ENCODE measurements around the gene MAD2L2.

MAD2L2 gene

DNA sequence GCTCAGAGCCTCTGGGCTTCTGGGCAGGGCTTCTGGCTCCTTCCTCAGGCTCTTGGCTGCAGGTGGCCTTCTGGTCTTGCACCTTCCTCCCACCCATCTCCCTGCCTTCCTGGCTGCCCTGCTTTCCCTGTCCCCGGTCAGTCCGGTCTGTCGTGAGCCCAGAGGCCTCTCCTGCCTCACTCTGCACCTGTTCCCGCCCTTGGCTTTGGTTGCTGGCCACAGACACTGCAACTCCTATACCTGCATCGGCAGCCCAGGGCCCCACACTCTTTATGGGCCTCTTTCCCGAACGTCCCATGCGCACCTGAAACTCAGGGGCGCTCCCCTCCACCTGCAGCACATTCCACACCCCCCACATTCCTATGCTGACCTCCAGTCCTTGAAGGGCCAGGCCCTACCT, 34.6 kb downstream of the MAD2L2 start:
- Histone ChIP-seq H4K20me1 (ENCODE audit: insufficient read depth, low read length) (no peaks in the 10 kb centered on the region), H3K27ac (ENCODE audit: low read length) (no peak overlapping the region), H2AFZ (ENCODE audit: low read length) (no peak overlapping the region), H3K4me1 (ENCODE audit: low read length) (peaks cover 14% of the 10 kb centered on the region), H3K9me3 (replicated peaks; ENCODE audit: insufficient read depth, low read length) (no peaks in the 10 kb centered on the region), H3K36me3 (replicated peaks; ENCODE audit: insufficient read depth, low read length) (no peaks in the 10 kb centered on the region), H3K27me3 (replicated peaks; ENCODE audit: insufficient read depth, low read length) (peaks cover 16% of the 10 kb centered on the region), H3K79me2 (ENCODE audit: low read length) (no peaks in the 10 kb centered on the region), H3K9me2 (replicated peaks; ENCODE audit: insufficient read depth, low read length) (no peaks in the 10 kb centered on the region), H3K4me2 (ENCODE audit: low read depth, low read length) (no peak overlapping the region), H3K4me3 (ENCODE audit: low read length) (no peak overlapping the region), H3K9ac (ENCODE audit: low read length) (no peak overlapping the region), H3F3A (ENCODE audit: insufficient read depth, low read length) (no peaks in the 10 kb centered on the region; the same call in 1 of the 2 replicates)
- DNase-seq: no peak
- TF ChIP-seq CTCF (IDR thresholded peaks at IDR 0.05; ENCODE audit: low read length): no peak
- TF ChIP-seq EZH2phosphoT487 (IDR thresholded peaks at IDR 0.05; ENCODE audit: low read length): no peak
- no peak for TF ChIP-seq EZH2 (optimal IDR thresholded peaks at IDR 0.05; ENCODE audit: low read depth, low read length)

- H3K4me3 ChIP-seq (ENCODE audit: low read length): no peak overlapping the region
- H3K4me2 ChIP-seq (ENCODE audit: low read depth, low read length): no peak overlapping the region
- peaks cover 8% of the 10 kb centered on the region for H3K4me1 ChIP-seq (ENCODE audit: low read length)
- H3K79me2 ChIP-seq (ENCODE audit: low read length): no peaks in the 10 kb centered on the region
- no peak overlapping the region for H2AFZ ChIP-seq (ENCODE audit: low read length)
- H3K27me3 ChIP-seq (replicated peaks; ENCODE audit: insufficient read depth, low read length): peaks cover 21% of the 10 kb centered on the region
- no peak for TF ChIP-seq EZH2 (optimal IDR thresholded peaks at IDR 0.05; ENCODE audit: low read depth, low read length)
- peak; percentile 71 for TF ChIP-seq CTCF (IDR thresholded peaks at IDR 0.05; ENCODE audit: low read length)
- no peak for TF ChIP-seq EZH2phosphoT487 (IDR thresholded peaks at IDR 0.05; ENCODE audit: low read length)
- no peaks in the 10 kb centered on the region for H3K36me3 ChIP-seq (replicated peaks; ENCODE audit: insufficient read depth, low read length)
- DNase-seq: peak; percentile 80
- H4K20me1 ChIP-seq (ENCODE audit: insufficient read depth, low read length): no peaks in the 10 kb centered on the region
- H3K9ac ChIP-seq (ENCODE audit: low read length): no peak overlapping the region
- H3K27ac ChIP-seq (ENCODE audit: low read length): no peak overlapping the region
- no peaks in the 10 kb centered on the region for H3K9me2 ChIP-seq (replicated peaks; ENCODE audit: insufficient read depth, low read length)
- H3K9me3 ChIP-seq (replicated peaks; ENCODE audit: insufficient read depth, low read length): no peaks in the 10 kb centered on the region
- H3F3A ChIP-seq (ENCODE audit: insufficient read depth, low read length): no peaks in the 10 kb centered on the region; the same call in 1 of the 2 replicates
These were observed 35.2 kb downstream of the MAD2L2 start for GRCh38 chr1:11645670-11646265.

- Histone ChIP-seq H3K36me3 (replicated peaks; ENCODE audit: insufficient read depth, low read length) (no peaks in the 10 kb centered on the region), H3K4me3 (ENCODE audit: low read length) (no peak overlapping the region), H3K79me2 (ENCODE audit: low read length) (no peaks in the 10 kb centered on the region)
These were observed 35.7 kb downstream of the MAD2L2 start for GRCh38 chr1:11645270-11645669.

More at GRCh38 chr1:11645270-11645669, 35.7 kb downstream of the MAD2L2 start:
- no peak overlapping the region for H3K4me2 ChIP-seq (ENCODE audit: low read depth, low read length)
- H3K27ac ChIP-seq (ENCODE audit: low read length): no peak overlapping the region
- DNase-seq: no peak
- H3K4me1 ChIP-seq (ENCODE audit: low read length): 0 out of 2 replicates have a peak, but pooled peaks cover 6% of the 10 kb centered on the region
- H3F3A ChIP-seq (ENCODE audit: insufficient read depth, low read length): no peaks in the 10 kb centered on the region
- H3K9me3 ChIP-seq (replicated peaks; ENCODE audit: insufficient read depth, low read length): no peaks in the 10 kb centered on the region
- H3K27me3 ChIP-seq (replicated peaks; ENCODE audit: insufficient read depth, low read length): peaks cover 26% of the 10 kb centered on the region
- no peak overlapping the region for H2AFZ ChIP-seq (ENCODE audit: low read length)
- no peaks in the 10 kb centered on the region for H3K9me2 ChIP-seq (replicated peaks; ENCODE audit: insufficient read depth, low read length)
- H3K9ac ChIP-seq (ENCODE audit: low read length): no peak overlapping the region
- no peak for TF ChIP-seq EZH2phosphoT487 (IDR thresholded peaks at IDR 0.05; ENCODE audit: low read length)
- TF ChIP-seq EZH2 (optimal IDR thresholded peaks at IDR 0.05; ENCODE audit: low read depth, low read length): no peak
- no peak for TF ChIP-seq CTCF (IDR thresholded peaks at IDR 0.05; ENCODE audit: low read length)
- no peaks in the 10 kb centered on the region for H4K20me1 ChIP-seq (ENCODE audit: insufficient read depth, low read length)

Data from MM.1S (cell line).